OCI-LY3 (cell line): Measurements from ENCODE around the gene NOS2.
"Not testable (repeated sequence)": the region's sequence is repeated elsewhere in the genome, so short reads cannot be mapped to it uniquely, and the experiment has no call there.

Source experiments
- CTCF ChIP-seq: fragments of 200-600, 300-600 bp; sonication (generic); IDR thresholded peaks from 2 replicates; pipeline ENCODE4 v1.5.1; 2014; ENCODE audit warnings: antibody characterized with exemption, low read length, low read depth
- EZH2phosphoT487 ChIP-seq: fragments of 200-600 bp; shearing (Covaris generic); IDR thresholded peaks from 2 replicates; pipeline ENCODE4 v1.6.1; 2018; ENCODE audit warnings: antibody characterized with exemption, mixed run types, low read depth

GRCh38 chr17:27745207-27745830, 55.0 kb downstream of the NOS2 start:
- not testable (repeated sequence) for TF ChIP-seq CTCF, EZH2phosphoT487
